ENCODE measurements around the gene RAB9A.

- TF ChIP-seq CTCF (conservative IDR thresholded peaks at IDR 0.05) (no peak), EZH2 (IDR thresholded peaks at IDR 0.05; ENCODE audit: low read depth) (no peak)
Measured at GRCh38 chrX:13748486-13748885, 59.6 kb downstream of the RAB9A start.

Measured in PC-9 (cell line).